ENCODE measurements around the gene ABTB1.

Gene ABTB1

GRCh38 chr3:127719369-127719768 lies 46.6 kb downstream of the ABTB1 start:
- DNase-seq (ENCODE audit: low read depth in 2 of 2): no peak

GRCh38 chr3:127720161-127720823 lies 47.5 kb downstream of the ABTB1 start:
- DNase-seq (ENCODE audit: low read depth in 2 of 2): no peak

GRCh38 chr3:127720985-127721935 lies 48.5 kb downstream of the ABTB1 start:
- no peak for DNase-seq (ENCODE audit: low read depth in 2 of 2)

GRCh38 chr3:127722091-127722784 lies 49.5 kb downstream of the ABTB1 start:
- DNase-seq (ENCODE audit: low read depth in 2 of 2): no peak

- no peak for DNase-seq (ENCODE audit: low read depth in 2 of 2)
These were observed 50.3 kb downstream of the ABTB1 start for GRCh38 chr3:127723011-127723567.

GRCh38 chr3:127726894-127727293 lies 54.1 kb downstream of the ABTB1 start:
- DNase-seq (ENCODE audit: low read depth in 2 of 2): no peak

- no peak for DNase-seq (ENCODE audit: low read depth in 2 of 2)
These were observed 55.8 kb downstream of the ABTB1 start for GRCh38 chr3:127728417-127729015.

GRCh38 chr3:127729556-127730056 lies 56.9 kb downstream of the ABTB1 start:
- DNase-seq (ENCODE audit: low read depth in 2 of 2): no peak

GRCh38 chr3:127730171-127730570 lies 57.4 kb downstream of the ABTB1 start:
- DNase-seq (ENCODE audit: low read depth in 2 of 2): no peak

All from stimulated activated CD8-positive, alpha-beta memory T cell treated with anti-CD3 and anti-CD28 coated beads, Interleukin-2, amount 100 ng/mL, for 48 hours (primary cell).